Upper lobe of right lung (tissue), 1 donor: ENCODE results near the gene CCNB1IP1. TPM values are rescaled to one million over a fixed set of nuclear protein-coding genes. Genes with fewer than 3 reads are reported as not detected.

ENCODE experiments used
- ATAC-seq: fragments of 200-7000 bp; cut with Tn5 transposase; one replicate; pipeline ENCODE4 v1.9.1; 2020; ENCODE audit warnings: mild to moderate bottlenecking, moderate library complexity
- DNase-seq: peaks from one replicate; pipeline ENCODE4 v3.0.0-alpha.2; 2020
- H3K27ac ChIP-seq: fragments of 200-600 bp; one replicate; pipeline ENCODE4 v1.8.0; 2022
- H3K27me3 ChIP-seq: fragments of 200-600 bp; one replicate; pipeline ENCODE4 v1.8.0; 2022; ENCODE audit warnings: mild to moderate bottlenecking
- H3K36me3 ChIP-seq: fragments of 200-600 bp; one replicate; pipeline ENCODE4 v1.8.0; 2022
- H3K4me1 ChIP-seq: fragments of 200-600 bp; one replicate; pipeline ENCODE4 v1.8.0; 2022
- H3K4me3 ChIP-seq: fragments of 200-600 bp; one replicate; pipeline ENCODE4 v1.8.0; 2022; ENCODE audit warnings: mild to moderate bottlenecking
- H3K9me3 ChIP-seq: fragments of 200-600 bp; one replicate; pipeline ENCODE4 v1.8.0; 2022
- intact Hi-C: fragments of 100-400 bp; cut with DNase I; formaldehyde crosslinking; loops from one replicate; pipeline ENCODE4 v1.11.0; 2022
- long read RNA-seq: library from polyadenylated mRNA; unstranded; transcript quantifications from one replicate; pipeline ENCODE4 v2.0.0, GENCODE V29; 2021
- total RNA-seq: library from RNA; stranded (reverse); fragmentation: NEBNext Ultra II Directional; extraction: Animal tissue kit (Norgen Biotek cat#: 25700); gene quantifications from one replicate; pipeline ENCODE4 v1.2.1, GENCODE V29; 2021
- TF ChIP-seq, protein P1 (sequence below): fragments of 200-600 bp; IDR thresholded peaks from one replicate; pipeline ENCODE4 v1.8.0; 2022; ENCODE audit warnings: antibody characterized with exemption
- donor health status: DM: no; HTN: yes; CAD: no; lungs with severe emphysema.

CCNB1IP1 gene, protein sequence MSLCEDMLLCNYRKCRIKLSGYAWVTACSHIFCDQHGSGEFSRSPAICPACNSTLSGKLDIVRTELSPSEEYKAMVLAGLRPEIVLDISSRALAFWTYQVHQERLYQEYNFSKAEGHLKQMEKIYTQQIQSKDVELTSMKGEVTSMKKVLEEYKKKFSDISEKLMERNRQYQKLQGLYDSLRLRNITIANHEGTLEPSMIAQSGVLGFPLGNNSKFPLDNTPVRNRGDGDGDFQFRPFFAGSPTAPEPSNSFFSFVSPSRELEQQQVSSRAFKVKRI
- 37.9 TPM for total RNA-seq
- long read RNA-seq, transcript CCNB1IP1-202 (7 exons, 1,479 nt), result major isoform, 11 of 19 reads
- long read RNA-seq, partial matches to known transcripts, result 4 of 19 reads
- long read RNA-seq, other reads (novel, unspliced or antisense), result 4 of 19 reads

DNA sequence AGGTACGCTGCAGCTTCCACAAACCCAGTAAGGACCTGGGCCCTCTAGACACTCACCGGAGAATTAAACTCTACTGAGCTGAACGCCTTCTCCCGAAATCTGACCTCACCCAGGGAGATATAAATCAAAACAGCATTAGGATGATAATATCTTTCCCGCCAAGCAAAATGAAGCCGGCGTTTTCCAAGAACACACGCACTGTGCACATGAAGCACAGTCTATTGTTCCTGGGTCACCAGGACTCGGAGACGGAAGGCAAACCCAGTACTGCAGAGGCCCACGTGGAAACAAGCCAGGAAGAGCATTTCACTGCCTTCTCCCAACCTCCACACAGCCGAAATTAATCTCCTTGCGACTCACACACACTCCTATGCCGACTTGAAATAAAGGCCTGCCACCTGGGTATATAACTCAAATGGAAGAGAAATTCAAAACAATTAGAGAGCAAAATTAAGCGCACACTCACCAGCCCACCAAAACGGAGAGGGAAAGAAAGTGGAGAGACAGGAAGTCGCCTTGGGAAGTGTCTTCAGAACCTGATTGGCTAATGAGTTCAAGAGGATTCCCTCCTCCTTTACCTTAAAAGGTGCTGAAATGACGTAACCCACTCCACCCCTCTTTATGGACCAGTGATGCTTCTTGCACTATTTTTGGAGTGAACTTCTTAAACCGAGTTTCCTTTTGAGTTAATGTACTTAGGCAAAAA is at the start of gene CCNB1IP1:
Gene CCNB1IP1 (minus strand): TSS at position 492 of the 706 bp plus-strand sequence. CDS start 16,756 bp downstream, outside the sequence.
- intact Hi-C loops, result no loop called here

GRCh38 chr14:20382526-20382925 is 49.4 kb upstream of the CCNB1IP1 start:
- TF ChIP-seq, protein P1, sequence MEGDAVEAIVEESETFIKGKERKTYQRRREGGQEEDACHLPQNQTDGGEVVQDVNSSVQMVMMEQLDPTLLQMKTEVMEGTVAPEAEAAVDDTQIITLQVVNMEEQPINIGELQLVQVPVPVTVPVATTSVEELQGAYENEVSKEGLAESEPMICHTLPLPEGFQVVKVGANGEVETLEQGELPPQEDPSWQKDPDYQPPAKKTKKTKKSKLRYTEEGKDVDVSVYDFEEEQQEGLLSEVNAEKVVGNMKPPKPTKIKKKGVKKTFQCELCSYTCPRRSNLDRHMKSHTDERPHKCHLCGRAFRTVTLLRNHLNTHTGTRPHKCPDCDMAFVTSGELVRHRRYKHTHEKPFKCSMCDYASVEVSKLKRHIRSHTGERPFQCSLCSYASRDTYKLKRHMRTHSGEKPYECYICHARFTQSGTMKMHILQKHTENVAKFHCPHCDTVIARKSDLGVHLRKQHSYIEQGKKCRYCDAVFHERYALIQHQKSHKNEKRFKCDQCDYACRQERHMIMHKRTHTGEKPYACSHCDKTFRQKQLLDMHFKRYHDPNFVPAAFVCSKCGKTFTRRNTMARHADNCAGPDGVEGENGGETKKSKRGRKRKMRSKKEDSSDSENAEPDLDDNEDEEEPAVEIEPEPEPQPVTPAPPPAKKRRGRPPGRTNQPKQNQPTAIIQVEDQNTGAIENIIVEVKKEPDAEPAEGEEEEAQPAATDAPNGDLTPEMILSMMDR, result no peak
- Histone ChIP-seq H3K27ac (no peak overlapping the region), H3K9me3 (no peaks in the 10 kb centered on the region), H3K4me1 (no peaks in the 10 kb centered on the region), H3K4me3 (no peak overlapping the region), H3K27me3 (no peaks in the 10 kb centered on the region), H3K36me3 (peaks cover 99% of the 10 kb centered on the region)
- intact Hi-C loops, result no loop called here
- ATAC-seq, result no peak
- DNase-seq, result no peak

More for the DNA sequence above, at the start of gene CCNB1IP1:
- Histone ChIP-seq H3K36me3 (peaks cover 15% of the 10 kb centered on the region), H3K4me3 (peak within 1 kb of the TSS; percentile 74), H3K27me3 (no peaks in the 10 kb centered on the region), H3K9me3 (no peaks in the 10 kb centered on the region), H3K27ac (peak within 1 kb of the TSS; percentile 83), H3K4me1 (peaks cover 18% of the 10 kb centered on the region)
- TF ChIP-seq, protein P1, result no peak
- ATAC-seq, result peak; percentile 97
- no peak for DNase-seq

GRCh38 chr14:20381341-20381740 is 48.3 kb upstream of the CCNB1IP1 start:
- Histone ChIP-seq H3K36me3 (peaks cover 100% of the 10 kb centered on the region), H3K27me3 (no peaks in the 10 kb centered on the region), H3K27ac (no peak overlapping the region), H3K9me3 (no peaks in the 10 kb centered on the region), H3K4me1 (no peaks in the 10 kb centered on the region), H3K4me3 (no peak overlapping the region)
- ATAC-seq (no peak), DNase-seq (no peak)
- TF ChIP-seq, protein P1, result no peak
- intact Hi-C loops, result no loop called here

- Histone ChIP-seq H3K36me3 (peaks cover 100% of the 10 kb centered on the region), H3K9me3 (no peaks in the 10 kb centered on the region), H3K27me3 (no peaks in the 10 kb centered on the region), H3K4me1 (no peaks in the 10 kb centered on the region), H3K27ac (no peak overlapping the region), H3K4me3 (no peak overlapping the region)
- ATAC-seq, result no peak
- TF ChIP-seq, protein P1, result no peak
- no peak for DNase-seq
- intact Hi-C loops, result no loop called here
Observed at GRCh38 chr14:20380681-20381080, 47.6 kb upstream of the CCNB1IP1 start.

DNA sequence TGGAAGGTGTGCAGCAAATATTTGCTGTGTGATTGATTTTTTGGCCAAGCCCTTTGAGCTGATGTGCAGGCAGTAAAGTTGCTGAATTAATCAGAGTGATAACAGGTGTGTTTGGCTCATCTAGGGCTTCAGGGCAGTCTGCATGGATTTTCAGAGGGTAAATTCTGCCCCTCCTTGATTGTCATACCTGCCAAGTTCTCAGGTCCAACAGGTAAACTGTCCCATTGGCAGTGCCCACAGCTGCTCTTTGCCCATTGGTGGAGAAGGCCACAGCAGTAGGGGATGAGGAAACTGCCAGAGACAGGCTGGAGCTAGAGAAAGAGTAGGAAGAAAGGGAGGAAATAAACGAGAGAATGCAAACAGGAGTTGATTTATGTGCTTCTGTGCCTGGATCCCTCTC is 46.7 kb upstream of the CCNB1IP1 start:
- DNase-seq, result no peak
- Histone ChIP-seq H3K4me3 (no peak overlapping the region), H3K4me1 (no peaks in the 10 kb centered on the region), H3K36me3 (peaks cover 100% of the 10 kb centered on the region), H3K27ac (no peak overlapping the region), H3K9me3 (no peaks in the 10 kb centered on the region), H3K27me3 (no peaks in the 10 kb centered on the region)
- TF ChIP-seq, protein P1, result no peak
- intact Hi-C loops, result no loop called here
- no peak for ATAC-seq
